ENCODE data around the gene IGFALS.

IGFALS gene

GRCh38 chr16:1768061-1768766 is 25.3 kb downstream of the IGFALS start:
- DNase-seq (ENCODE audit: extremely low spot score), result no peak
- POLR2A ChIA-PET, result interaction anchor here (1.6 kb wide), 1 partner anchor 14 kb away, joined by 4 read pairs; the partner anchor contains the start of genes NUBP2 and SPSB3
- no peak for TF ChIP-seq PKNOX1 (IDR thresholded peaks at IDR 0.05)
- no peak for TF ChIP-seq CTBP1 (IDR thresholded peaks at IDR 0.05; ENCODE audit: borderline replicate concordance)
- TF ChIP-seq FOXM1 (IDR thresholded peaks at IDR 0.05; ENCODE audit: borderline replicate concordance), result no peak
- no peak for TF ChIP-seq ZNF384 (IDR thresholded peaks at IDR 0.05)
- no peak for TF ChIP-seq BHLHE40 (IDR thresholded peaks at IDR 0.05; ENCODE audit: borderline replicate concordance)
- no peak for TF ChIP-seq NFRKB (IDR thresholded peaks at IDR 0.05)
- no peak for TF ChIP-seq L3MBTL2 (conservative IDR thresholded peaks at IDR 0.05)
- TF ChIP-seq FOXK2 (IDR thresholded peaks at IDR 0.05), result no peak
- TF ChIP-seq TARDBP (IDR thresholded peaks at IDR 0.05), result no peak
- no peak for TF ChIP-seq SP1 (IDR thresholded peaks at IDR 0.05)
- TF ChIP-seq ELF4 (IDR thresholded peaks at IDR 0.05), result no peak
- no peak for TF ChIP-seq HDGF (IDR thresholded peaks at IDR 0.05; ENCODE audit: borderline replicate concordance)
- TF ChIP-seq LEF1 (IDR thresholded peaks at IDR 0.05; ENCODE audit: borderline replicate concordance), result no peak
- TF ChIP-seq ARNT (IDR thresholded peaks at IDR 0.05), result no peak
- TF ChIP-seq SUZ12 (IDR thresholded peaks at IDR 0.05), result no peak
- no peak for TF ChIP-seq FOXA1 (IDR thresholded peaks at IDR 0.05)
- CTCF ChIA-PET, result no interaction called here

GRCh38 chr16:1767116-1767994 is 26.1 kb downstream of the IGFALS start:
- CTCF ChIA-PET, result no interaction called here
- TF ChIP-seq PKNOX1 (IDR thresholded peaks at IDR 0.05), result no peak
- no peak for TF ChIP-seq NFRKB (IDR thresholded peaks at IDR 0.05)
- TF ChIP-seq SP1 (IDR thresholded peaks at IDR 0.05), result no peak
- no peak for TF ChIP-seq CTBP1 (IDR thresholded peaks at IDR 0.05; ENCODE audit: borderline replicate concordance)
- no peak for TF ChIP-seq ARNT (IDR thresholded peaks at IDR 0.05)
- TF ChIP-seq ZNF384 (IDR thresholded peaks at IDR 0.05), result no peak
- TF ChIP-seq L3MBTL2 (conservative IDR thresholded peaks at IDR 0.05), result no peak
- no peak for TF ChIP-seq FOXA1 (IDR thresholded peaks at IDR 0.05)
- no peak for TF ChIP-seq BHLHE40 (IDR thresholded peaks at IDR 0.05; ENCODE audit: borderline replicate concordance)
- no peak for TF ChIP-seq LEF1 (IDR thresholded peaks at IDR 0.05; ENCODE audit: borderline replicate concordance)
- no peak for TF ChIP-seq FOXM1 (IDR thresholded peaks at IDR 0.05; ENCODE audit: borderline replicate concordance)
- no peak for TF ChIP-seq SUZ12 (IDR thresholded peaks at IDR 0.05)
- TF ChIP-seq ELF4 (IDR thresholded peaks at IDR 0.05), result no peak
- TF ChIP-seq TARDBP (IDR thresholded peaks at IDR 0.05), result no peak
- no peak for TF ChIP-seq FOXK2 (IDR thresholded peaks at IDR 0.05)
- POLR2A ChIA-PET, result interaction anchor here (1.6 kb wide), 1 partner anchor 15 kb away, joined by 4 read pairs; the partner anchor contains the start of genes NUBP2 and SPSB3
- no peak for DNase-seq (ENCODE audit: extremely low spot score)

- POLR2A ChIA-PET, result no interaction called here
- CTCF ChIA-PET, result no interaction called here
- DNase-seq (ENCODE audit: extremely low spot score), result no peak
- TF ChIP-seq PKNOX1 (IDR thresholded peaks at IDR 0.05) (no peak), SUZ12 (IDR thresholded peaks at IDR 0.05) (no peak), HDGF (IDR thresholded peaks at IDR 0.05; ENCODE audit: borderline replicate concordance) (no peak), TARDBP (IDR thresholded peaks at IDR 0.05) (no peak), BHLHE40 (IDR thresholded peaks at IDR 0.05; ENCODE audit: borderline replicate concordance) (no peak)
These were observed 26.8 kb downstream of the IGFALS start for GRCh38 chr16:1766701-1767100.

DNA sequence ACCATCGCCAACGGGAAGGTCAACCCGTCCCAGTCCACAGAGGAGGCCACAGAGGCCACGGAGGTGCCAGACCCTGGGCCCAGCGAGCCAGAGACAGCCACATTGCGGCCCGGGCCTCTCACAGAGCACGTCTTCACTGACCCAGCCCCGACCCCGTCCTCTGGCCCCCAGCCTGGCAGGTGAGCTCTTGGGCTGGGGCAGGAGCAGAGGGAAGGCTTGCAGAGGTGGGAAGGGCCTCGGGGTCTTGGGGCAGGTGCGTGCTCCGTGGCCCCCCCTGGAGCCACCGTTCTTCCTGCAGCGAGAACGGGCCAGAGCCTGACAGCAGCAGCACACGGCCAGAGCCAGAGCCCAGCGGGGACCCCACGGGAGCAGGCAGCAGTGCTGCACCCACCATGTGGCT is 27.3 kb downstream of the IGFALS start:
- no peak for DNase-seq (ENCODE audit: extremely low spot score)
- ChIA-PET POLR2A (no interaction called here), CTCF (no interaction called here)
- TF ChIP-seq BHLHE40 (IDR thresholded peaks at IDR 0.05; ENCODE audit: borderline replicate concordance) (no peak), SP1 (IDR thresholded peaks at IDR 0.05) (no peak), L3MBTL2 (conservative IDR thresholded peaks at IDR 0.05) (no peak), FOXK2 (IDR thresholded peaks at IDR 0.05) (no peak), HDGF (IDR thresholded peaks at IDR 0.05; ENCODE audit: borderline replicate concordance) (no peak), SUZ12 (IDR thresholded peaks at IDR 0.05) (no peak), ZNF384 (IDR thresholded peaks at IDR 0.05) (no peak), PKNOX1 (IDR thresholded peaks at IDR 0.05) (no peak), NFRKB (IDR thresholded peaks at IDR 0.05) (no peak), ELF4 (IDR thresholded peaks at IDR 0.05) (no peak)

- CTCF ChIA-PET, result no interaction called here
- no peak for DNase-seq (ENCODE audit: extremely low spot score)
- POLR2A ChIA-PET, result no interaction called here
- no peak for TF ChIP-seq HDGF (IDR thresholded peaks at IDR 0.05; ENCODE audit: borderline replicate concordance)
- no peak for TF ChIP-seq SUZ12 (IDR thresholded peaks at IDR 0.05)
- TF ChIP-seq FOXK2 (IDR thresholded peaks at IDR 0.05), result no peak
- no peak for TF ChIP-seq BHLHE40 (IDR thresholded peaks at IDR 0.05; ENCODE audit: borderline replicate concordance)
- TF ChIP-seq FOXM1 (IDR thresholded peaks at IDR 0.05; ENCODE audit: borderline replicate concordance), result no peak
- no peak for TF ChIP-seq CTBP1 (IDR thresholded peaks at IDR 0.05; ENCODE audit: borderline replicate concordance)
- TF ChIP-seq ARNT (IDR thresholded peaks at IDR 0.05), result no peak
- no peak for TF ChIP-seq LEF1 (IDR thresholded peaks at IDR 0.05; ENCODE audit: borderline replicate concordance)
- no peak for TF ChIP-seq ELF4 (IDR thresholded peaks at IDR 0.05)
- TF ChIP-seq ZNF384 (IDR thresholded peaks at IDR 0.05), result no peak
- no peak for TF ChIP-seq FOXA1 (IDR thresholded peaks at IDR 0.05)
These were observed 27.7 kb downstream of the IGFALS start for GRCh38 chr16:1765826-1766225.
